Sigmoid colon (tissue), 4 donors: Measurements from ENCODE around the gene NEIL1.

Experiments
- EP300 ChIP-seq, 4 donors: sonication (generic); formaldehyde crosslinking; IDR thresholded peaks; one replicate each; pipeline ENCODE4 v1.6.1; 2017; ENCODE audit warnings: antibody characterized with exemption in 4 of 4
- POLR2A ChIP-seq, 2 donors: fragments of 450-650 bp; IDR thresholded peaks; one replicate each; pipeline ENCODE4 v1.6.1; 2016; ENCODE audit warnings: antibody characterized with exemption in 2 of 2, mild to moderate bottlenecking in 2 of 2, moderate library complexity in 2 of 2

- TF ChIP-seq EP300 (IDR thresholded peaks at IDR 0.05) (no peak), POLR2A (IDR thresholded peaks at IDR 0.05) (no peak)
These were observed 8.5 kb downstream of the NEIL1 start for GRCh38 chr15:75355369-75355768.
